ENCODE results near the gene MPV17. TPM values are rescaled to one million over a fixed set of nuclear protein-coding genes. Genes with fewer than 3 reads are reported as not detected.
A peak's percentile ranks its signal among the peaks of the same experiment; 100 is the strongest.

MPV17 gene
- total RNA-seq, 1 experiment from 2014 or later, result 124 TPM

DNA sequence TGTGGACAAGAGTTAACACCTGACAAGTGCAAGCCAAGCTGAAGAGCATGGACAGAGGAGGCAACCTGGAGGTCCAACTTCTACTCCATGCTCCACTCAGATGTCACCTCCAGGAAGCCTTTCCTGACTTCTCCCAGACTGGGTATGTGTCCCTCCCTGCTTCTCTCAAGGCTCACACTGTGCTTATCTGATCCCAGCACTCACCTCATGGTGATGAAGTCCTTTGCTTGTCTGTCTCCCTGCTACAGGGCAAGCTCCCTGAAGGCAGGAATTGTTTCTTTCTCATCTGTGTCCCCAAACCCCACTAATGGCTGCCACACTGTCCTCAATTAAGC lies 57.4 kb downstream of the MPV17 start:
- no peak for DNase-seq (ENCODE audit: low read depth)

DNA sequence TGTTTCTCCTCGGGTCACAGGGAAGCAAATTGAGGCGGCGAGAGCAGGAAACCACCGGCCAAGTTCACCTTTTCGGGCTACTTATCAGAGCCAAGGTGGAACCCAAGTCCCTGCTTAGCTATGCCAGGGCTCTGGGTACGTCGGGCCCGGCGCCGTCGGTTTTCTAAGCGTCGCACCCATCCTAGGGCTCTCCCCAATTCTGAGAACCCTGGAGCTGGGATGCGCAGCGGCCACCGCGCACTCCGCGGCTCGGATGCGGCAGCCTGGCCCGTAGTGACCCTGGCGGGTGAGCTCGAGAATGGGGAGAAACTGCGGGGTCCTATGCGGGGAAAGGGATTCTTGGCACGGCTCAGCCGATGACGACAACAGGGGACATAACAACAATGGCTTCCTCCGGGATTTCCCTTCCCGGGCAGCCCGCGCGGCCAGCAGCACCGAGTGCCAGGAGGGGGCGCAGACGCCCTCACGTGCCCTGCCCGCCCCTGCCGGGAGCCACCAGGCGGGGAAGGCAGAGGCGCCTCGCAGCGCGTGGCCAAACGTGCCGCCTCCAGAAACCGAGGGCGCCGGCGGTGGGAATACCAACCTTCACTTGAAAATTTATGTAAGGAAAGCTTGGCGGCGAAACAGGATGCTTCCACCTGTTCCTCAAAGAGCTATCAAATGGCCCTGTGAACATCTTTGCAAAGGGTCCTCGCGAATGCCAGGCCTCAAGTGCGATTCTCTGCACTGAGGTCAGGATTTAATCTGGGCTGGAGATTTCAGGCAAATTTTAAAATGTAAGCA lies 58.0 kb downstream of the MPV17 start:
- peak; percentile 48 for DNase-seq (ENCODE audit: low read depth)

DNA sequence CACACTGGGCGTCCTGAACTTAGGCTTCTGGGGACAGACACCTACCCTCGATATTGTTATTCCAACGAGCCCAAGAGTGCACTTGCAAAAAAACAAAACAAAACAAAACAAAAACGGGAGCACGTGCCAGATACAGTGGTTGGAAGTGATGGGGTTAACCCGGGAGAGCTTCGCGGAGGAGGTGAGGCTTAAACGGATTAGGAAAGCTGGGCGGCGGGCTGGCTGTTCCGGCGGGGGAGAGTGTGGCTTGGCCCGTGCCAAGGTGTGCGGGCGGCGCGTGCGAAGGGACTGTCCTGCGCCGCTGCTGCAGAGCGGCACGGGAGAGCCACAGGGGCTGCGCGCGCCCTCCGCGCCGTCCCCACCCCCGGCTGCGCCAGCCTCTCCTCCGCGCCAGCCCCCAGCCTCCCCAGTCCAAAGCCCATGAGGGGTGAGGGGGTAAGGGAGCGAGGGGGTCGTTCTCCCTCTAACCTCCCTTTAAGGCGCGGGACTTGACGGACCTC lies 58.6 kb downstream of the MPV17 start:
- DNase-seq (ENCODE audit: low read depth), result no peak

DNA sequence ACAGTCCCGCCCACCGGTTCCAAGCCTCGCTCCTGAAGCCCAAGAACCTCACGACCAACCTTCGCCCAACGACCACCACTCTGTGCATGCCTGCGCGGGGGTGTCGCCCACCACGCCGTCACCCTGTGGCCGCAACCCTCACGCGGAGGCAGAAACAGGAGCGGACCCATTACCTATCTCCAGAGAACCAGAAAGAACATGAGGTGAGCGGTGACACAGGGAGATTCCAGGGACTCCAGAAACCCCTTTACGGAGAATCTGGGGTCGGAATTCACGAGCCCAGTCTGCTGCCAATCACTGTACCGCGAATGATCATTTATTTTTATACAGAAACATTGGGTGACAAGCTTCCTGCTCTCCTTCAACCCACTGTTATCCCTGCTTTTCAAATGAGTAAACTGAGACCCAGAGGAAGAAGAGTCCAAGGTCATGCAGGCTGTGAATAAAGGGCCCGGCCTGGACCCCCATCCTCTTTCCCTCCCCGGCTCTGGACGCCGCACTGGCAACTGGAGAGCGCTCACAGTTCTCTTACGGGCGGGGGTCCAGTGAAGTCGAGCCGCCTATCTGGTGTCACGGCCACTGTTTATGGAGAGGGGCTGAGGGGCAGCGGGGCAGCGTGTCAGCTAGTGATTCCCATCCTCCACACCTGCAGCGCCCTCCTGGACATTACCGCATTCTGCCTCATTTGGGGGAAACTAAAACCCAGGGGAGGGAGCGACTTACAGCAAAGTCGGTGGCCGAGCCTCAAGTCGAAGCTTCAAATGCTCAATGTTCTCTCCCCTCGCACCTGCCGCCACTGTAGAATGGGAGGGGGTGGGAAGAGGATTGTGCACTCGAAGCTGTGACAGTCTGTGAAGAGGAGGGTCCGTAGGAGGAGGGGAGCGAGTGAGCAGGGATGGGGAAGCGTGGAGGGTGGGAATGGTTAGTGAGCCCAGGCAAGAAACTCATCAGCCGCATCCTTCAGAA lies 59.3 kb downstream of the MPV17 start:
- DNase-seq (ENCODE audit: low read depth), result no peak

DNA sequence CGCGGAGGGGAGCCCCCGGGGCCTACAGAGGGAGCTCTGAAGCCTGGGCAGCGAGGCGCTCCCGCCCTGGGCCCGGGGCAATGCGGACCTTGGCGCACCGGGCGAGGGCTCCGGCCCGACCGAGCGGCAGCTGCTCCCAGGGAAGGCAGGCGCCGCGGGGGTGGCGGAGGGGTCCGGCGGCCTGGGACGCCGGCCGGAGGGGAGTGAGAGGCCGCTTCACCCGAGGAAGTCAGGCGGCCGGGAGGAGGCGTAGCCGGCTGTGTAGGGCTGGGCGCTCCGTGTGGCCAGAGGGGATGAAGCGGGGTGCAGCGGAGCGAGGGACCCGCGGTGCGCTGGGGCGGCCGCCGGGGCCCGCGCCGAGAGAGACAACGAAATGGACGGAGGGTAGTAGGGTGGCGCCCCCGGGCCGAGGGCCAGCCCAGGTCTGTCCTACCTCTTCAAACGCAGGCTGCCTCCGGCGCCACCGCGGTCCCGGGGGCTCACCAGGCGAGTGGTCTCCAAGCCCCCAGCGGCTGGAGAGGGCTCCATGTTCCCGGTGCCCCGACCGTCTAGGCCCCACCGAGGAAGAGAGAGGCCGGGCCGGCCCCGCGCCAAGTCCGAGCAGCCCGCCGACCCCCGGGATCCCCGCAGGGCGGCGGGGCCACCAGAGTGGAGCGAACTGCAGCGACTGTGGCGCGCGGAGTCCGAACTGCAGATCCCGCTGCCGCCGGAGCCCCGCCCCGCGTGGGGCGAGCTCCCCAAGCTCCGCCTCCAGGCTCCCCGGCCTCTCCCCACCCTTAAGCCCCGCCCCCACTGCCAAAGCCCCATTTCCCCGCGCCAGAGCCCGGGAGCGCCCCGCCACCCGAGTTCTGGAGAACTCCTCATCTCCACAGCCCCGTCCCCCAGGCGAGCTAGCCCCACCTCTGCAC lies 60.3 kb downstream of the MPV17 start, which contains the start of gene SLC30A3:
Gene SLC30A3, minus strand, starts transcription at position 669 of the 908 bp plus-strand sequence. Its CDS starts 141 bp downstream, at position 528.
- peak; percentile 45 for DNase-seq (ENCODE audit: low read depth)

DNA sequence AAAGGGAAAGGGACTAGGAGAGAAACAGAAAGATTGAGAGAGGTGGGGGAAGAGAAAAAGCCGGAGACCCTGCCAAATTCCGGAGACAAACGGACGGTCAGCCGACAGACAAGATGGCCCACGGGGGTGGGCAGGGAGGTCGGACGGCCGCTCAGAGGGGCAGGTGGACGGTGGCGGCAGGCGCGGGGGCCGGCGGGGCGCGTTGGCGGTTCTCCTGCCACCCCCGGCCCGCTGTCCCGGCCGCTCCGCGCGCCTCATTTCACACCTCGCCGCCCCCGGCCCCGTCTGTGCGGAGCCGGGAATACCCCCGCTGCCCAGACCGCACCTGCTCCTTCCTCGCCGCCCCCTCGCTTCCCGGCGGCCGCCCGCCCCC lies 61.0 kb downstream of the MPV17 start:
- no peak for DNase-seq (ENCODE audit: low read depth)

DNA sequence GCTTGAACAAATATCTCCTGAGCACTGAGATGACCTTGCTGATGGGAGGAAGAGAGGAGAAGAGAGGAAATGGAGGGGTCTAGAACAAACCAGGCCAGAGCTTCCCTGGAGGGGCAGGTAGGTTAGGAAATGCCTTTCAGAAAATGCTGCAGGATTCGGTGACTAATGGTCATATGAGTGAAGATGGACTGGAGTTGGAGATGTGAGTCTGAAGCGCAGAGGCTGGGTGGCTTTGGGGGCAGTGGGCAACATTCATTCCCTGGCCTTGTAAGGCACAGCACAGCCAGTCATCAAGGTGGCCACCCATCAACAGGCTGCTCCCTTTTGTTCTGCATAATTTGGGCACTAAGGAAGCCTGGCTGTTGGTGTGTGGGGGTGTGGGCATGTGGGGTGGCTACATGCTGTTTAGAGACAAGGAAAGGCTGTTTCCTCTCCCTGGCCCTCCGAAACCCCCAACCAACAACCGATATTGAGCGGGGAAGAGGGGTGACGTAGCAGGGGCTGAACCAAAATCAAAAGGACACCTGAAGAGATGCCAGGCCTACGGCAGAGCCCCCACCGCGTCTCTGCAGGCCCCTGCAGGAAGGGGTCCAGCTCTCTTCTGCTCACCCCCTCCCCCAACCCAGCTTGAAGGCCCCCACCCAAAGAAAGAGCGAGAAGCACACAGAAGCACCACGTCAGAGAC lies 61.5 kb downstream of the MPV17 start:
- no peak for DNase-seq (ENCODE audit: low read depth)

Other genes starting within 250 kb of the MPV17 start
- 27.6 and 44.8 TPM in 2 replicates for gene EMILIN1, start 244.5 kb downstream of the MPV17 start, total RNA-seq (2014; rRNA removed; shearing (Covaris generic))
- gene KHK, start 236.3 kb downstream of the MPV17 start, total RNA-seq (2014; rRNA removed; shearing (Covaris generic)), result 4.1 and 5.8 TPM in 2 replicates
- gene CGREF1, start 204.0 kb downstream of the MPV17 start, total RNA-seq (2014; rRNA removed; shearing (Covaris generic)), result 5.2 and 5.3 TPM in 2 replicates
- 0.12 TPM in 1 of 2 replicates, not detected in the other for gene ABHD1, start 199.3 kb downstream of the MPV17 start, total RNA-seq (2014; rRNA removed; shearing (Covaris generic))
- gene PREB, start 188.5 kb downstream of the MPV17 start, total RNA-seq (2014; rRNA removed; shearing (Covaris generic)), result 68.0 and 73.1 TPM in 2 replicates
- gene PRR30, start 183.7 kb downstream of the MPV17 start, total RNA-seq (2014; rRNA removed; shearing (Covaris generic)), result not detected in 2 replicates
- gene TCF23, start 174.1 kb downstream of the MPV17 start, total RNA-seq (2014; rRNA removed; shearing (Covaris generic)), result not detected in 2 replicates
- gene ATRAID, start 111.1 kb downstream of the MPV17 start, total RNA-seq (2014; rRNA removed; shearing (Covaris generic)), result 294 and 342 TPM in 2 replicates
- 32.2 and 38.2 TPM in 2 replicates for gene SLC5A6, start 110.8 kb downstream of the MPV17 start, total RNA-seq (2014; rRNA removed; shearing (Covaris generic))
- gene CAD, start 105.7 kb downstream of the MPV17 start, total RNA-seq (2014; rRNA removed; shearing (Covaris generic)), result 22.7 and 32.7 TPM in 2 replicates
- gene SLC30A3, start 60.0 kb downstream of the MPV17 start, total RNA-seq (2014; rRNA removed; shearing (Covaris generic)), result not detected in 2 replicates
- not detected in 2 replicates for gene DNAJC5G, start 47.7 kb downstream of the MPV17 start, total RNA-seq (2014; rRNA removed; shearing (Covaris generic))
- 0.10 TPM in 1 of 2 replicates, not detected in the other for gene TRIM54, start 40.7 kb downstream of the MPV17 start, total RNA-seq (2014; rRNA removed; shearing (Covaris generic))
- gene UCN, start 14.7 kb downstream of the MPV17 start, total RNA-seq (2014; rRNA removed; shearing (Covaris generic)), result 0.48 and 2.1 TPM in 2 replicates
- gene GTF3C2, start 33.7 kb upstream of the MPV17 start, total RNA-seq (2014; rRNA removed; shearing (Covaris generic)), result 38.0 and 44.2 TPM in 2 replicates
- gene EIF2B4, start 47.2 kb upstream of the MPV17 start, total RNA-seq (2014; rRNA removed; shearing (Covaris generic)), result 31.8 and 36.1 TPM in 2 replicates
- gene SNX17, start 47.5 kb upstream of the MPV17 start, total RNA-seq (2014; rRNA removed; shearing (Covaris generic)), result 186 and 191 TPM in 2 replicates
- 7.9 and 8.8 TPM in 2 replicates for gene ZNF513, start 57.6 kb upstream of the MPV17 start, total RNA-seq (2014; rRNA removed; shearing (Covaris generic))
- 86.5 and 93.4 TPM in 2 replicates for gene PPM1G, start 86.5 kb upstream of the MPV17 start, total RNA-seq (2014; rRNA removed; shearing (Covaris generic))
- 138 and 153 TPM in 2 replicates for gene NRBP1, start 105.5 kb upstream of the MPV17 start, total RNA-seq (2014; rRNA removed; shearing (Covaris generic))
- 0.48 TPM in 1 of 2 replicates, not detected in the other for gene KRTCAP3, start 119.3 kb upstream of the MPV17 start, total RNA-seq (2014; rRNA removed; shearing (Covaris generic))
- gene IFT172, start 166.6 kb upstream of the MPV17 start, total RNA-seq (2014; rRNA removed; shearing (Covaris generic)), result 16.1 and 20.5 TPM in 2 replicates
- 6.1 and 6.3 TPM in 2 replicates for gene FNDC4, start 172.1 kb upstream of the MPV17 start, total RNA-seq (2014; rRNA removed; shearing (Covaris generic))
- gene GCKR, start 173.7 kb upstream of the MPV17 start, total RNA-seq (2014; rRNA removed; shearing (Covaris generic)), result not detected in 2 replicates